GM18868 (cell line): ENCODE results near the gene SMO.
"Not testable (repeated sequence)": the region's sequence is repeated elsewhere in the genome, so short reads cannot be mapped to it uniquely, and the experiment has no call there.

ENCODE experiments used
- ATAC-seq: cut with Tn5 transposase; IDR thresholded peaks from one replicate; pipeline ENCODE4 v1.9.1; 2021; ENCODE audit warnings: mild to moderate bottlenecking, moderate library complexity; ENCODE audit not compliant: unreplicated experiment

The SMO gene

GRCh38 chr7:129205987-129206785, 17.8 kb downstream of the SMO start:
- no peak for ATAC-seq

GRCh38 chr7:129208667-129209066, 20.2 kb downstream of the SMO start:
- ATAC-seq, result no peak

- no peak for ATAC-seq
Measured at GRCh38 chr7:129209067-129209926, 20.9 kb downstream of the SMO start.

GRCh38 chr7:129210256-129210988, 22.0 kb downstream of the SMO start:
- ATAC-seq, result peak; percentile 72

- ATAC-seq, result no peak
Measured at GRCh38 chr7:129210989-129211312, 22.5 kb downstream of the SMO start.

GRCh38 chr7:129212126-129212525, 23.7 kb downstream of the SMO start:
- no peak for ATAC-seq

GRCh38 chr7:129212596-129212995, 24.2 kb downstream of the SMO start:
- no peak for ATAC-seq

- ATAC-seq, result no peak
Measured at GRCh38 chr7:129213828-129214227, 25.4 kb downstream of the SMO start.

GRCh38 chr7:129215691-129216090, 27.3 kb downstream of the SMO start:
- not testable (repeated sequence) for ATAC-seq

GRCh38 chr7:129216101-129216715, 27.8 kb downstream of the SMO start:
- not testable (repeated sequence) for ATAC-seq

- not testable (repeated sequence) for ATAC-seq
Measured at GRCh38 chr7:129216821-129217416, 28.5 kb downstream of the SMO start.

GRCh38 chr7:129218514-129219062, 30.2 kb downstream of the SMO start:
- peak; percentile 66 for ATAC-seq

- ATAC-seq, result not testable (repeated sequence)
Measured at GRCh38 chr7:129219166-129219565, 30.7 kb downstream of the SMO start.

GRCh38 chr7:129222064-129222463, 33.6 kb downstream of the SMO start:
- no peak for ATAC-seq

- peak; percentile 91 for ATAC-seq
Measured at GRCh38 chr7:129224251-129225205, 36.1 kb downstream of the SMO start, which contains the start of gene AHCYL2. AHCYL2 (plus strand) TSS chr7:129225030.

GRCh38 chr7:129225206-129225930, 36.9 kb downstream of the SMO start:
- ATAC-seq, result peak; percentile 33

- no peak for ATAC-seq
Measured at GRCh38 chr7:129225931-129226572, 37.6 kb downstream of the SMO start.
